Amniotic stem cell (primary cell): Measurements from ENCODE around the gene ZBTB20.

Experiments
- DNase-seq: peaks from one replicate; lab custom pipeline; 2025; lab: John Stamatoyannopoulos, UW

ZBTB20 gene

GRCh38 chr3:114440700-114441099, 706.4 kb downstream of the ZBTB20 start:
- no peak for DNase-seq

- DNase-seq = peak; percentile 13
Measured at GRCh38 chr3:114439284-114439683, 707.8 kb downstream of the ZBTB20 start.

GRCh38 chr3:114437897-114438296, 709.2 kb downstream of the ZBTB20 start:
- DNase-seq = no peak

GRCh38 chr3:114436182-114436581, 710.9 kb downstream of the ZBTB20 start:
- DNase-seq = no peak

GRCh38 chr3:114435386-114436115, 711.5 kb downstream of the ZBTB20 start:
- no peak for DNase-seq

- DNase-seq = no peak
Measured at GRCh38 chr3:114432310-114432709, 714.8 kb downstream of the ZBTB20 start.

GRCh38 chr3:114428044-114428595, 719.0 kb downstream of the ZBTB20 start:
- DNase-seq = no peak

GRCh38 chr3:114427285-114428043, 719.6 kb downstream of the ZBTB20 start:
- DNase-seq = no peak

GRCh38 chr3:114424337-114424736, 722.8 kb downstream of the ZBTB20 start:
- no peak for DNase-seq

- DNase-seq = no peak
Measured at GRCh38 chr3:114421204-114421603, 725.9 kb downstream of the ZBTB20 start.

- DNase-seq = no peak
Measured at GRCh38 chr3:114420072-114420471, 727.0 kb downstream of the ZBTB20 start.

GRCh38 chr3:114418724-114419543, 728.2 kb downstream of the ZBTB20 start:
- peak; percentile 75 for DNase-seq

GRCh38 chr3:114418107-114418506, 729.0 kb downstream of the ZBTB20 start:
- DNase-seq = no peak

GRCh38 chr3:114417675-114418074, 729.4 kb downstream of the ZBTB20 start:
- no peak for DNase-seq

GRCh38 chr3:114417265-114417664, 729.8 kb downstream of the ZBTB20 start:
- DNase-seq = no peak

GRCh38 chr3:114411811-114412803, 735.0 kb downstream of the ZBTB20 start:
- peak; percentile 19 for DNase-seq

GRCh38 chr3:114411190-114411668, 735.9 kb downstream of the ZBTB20 start:
- peak; percentile 11 for DNase-seq

GRCh38 chr3:114408736-114409670, 738.1 kb downstream of the ZBTB20 start:
- no peak for DNase-seq

- no peak for DNase-seq
Measured at GRCh38 chr3:114406922-114407321, 740.2 kb downstream of the ZBTB20 start.

- DNase-seq = no peak
Measured at GRCh38 chr3:114406286-114406685, 740.8 kb downstream of the ZBTB20 start.
